Measurements from ENCODE around the gene ESAM. TPM values are rescaled to one million over a fixed set of nuclear protein-coding genes. Genes with fewer than 3 reads are reported as not detected.

The ESAM gene
- total RNA-seq, 1 donor from 2014 or later = 490 TPM

GRCh38 chr11:124749912-124750311 lies 12.2 kb downstream of the ESAM start:
- Mint-ChIP-seq H3K27me3 (ENCODE audit: unreplicated experiment) (peaks cover 33% of the 10 kb centered on the region), H3K4me3 (ENCODE audit: unreplicated experiment) (no peak overlapping the region), H3K27ac (ENCODE audit: unreplicated experiment) (peak overlapping the region; percentile 57)

DNA sequence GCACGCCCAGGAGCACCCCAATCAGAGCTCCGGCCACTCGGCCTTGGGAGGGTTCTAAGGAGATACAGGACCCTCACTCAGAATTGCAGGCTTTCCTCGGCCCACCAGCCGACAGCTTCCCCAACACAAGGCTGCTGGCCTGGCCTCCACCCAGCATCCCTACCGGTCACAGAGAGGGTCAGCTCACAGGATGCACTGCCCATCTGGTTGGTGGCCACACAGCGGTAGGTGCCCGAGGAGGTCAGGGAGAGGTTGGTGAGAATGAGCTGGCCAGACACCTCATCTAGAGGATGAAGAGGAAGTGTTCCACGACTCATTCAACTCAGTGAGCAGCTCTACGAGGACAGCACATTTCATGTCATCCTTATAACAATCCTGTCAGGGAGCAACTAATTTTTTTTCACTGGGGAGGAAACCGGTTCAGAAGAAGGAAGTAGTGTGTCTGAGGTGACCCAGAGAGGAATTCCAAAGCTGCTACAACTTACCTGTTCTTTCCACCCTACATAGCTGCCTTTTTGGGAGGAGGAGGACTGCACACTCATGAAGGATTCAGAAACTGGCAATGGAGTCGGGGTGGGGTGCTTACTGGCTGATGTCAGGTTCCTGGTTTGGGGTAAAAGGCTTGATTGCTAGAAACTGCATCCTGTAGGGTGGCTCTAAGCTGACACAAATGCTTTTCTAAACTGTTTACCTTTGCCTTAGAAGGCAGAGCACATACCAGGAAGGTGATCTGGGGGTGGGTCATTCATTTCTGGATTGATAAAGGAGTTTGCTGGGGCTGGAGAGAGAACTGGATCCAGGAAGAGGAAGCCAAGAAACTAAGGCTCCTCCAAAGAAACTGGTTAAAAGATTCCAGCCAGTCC lies 13.4 kb downstream of the ESAM start:
- TF ChIP-seq, protein P1, sequence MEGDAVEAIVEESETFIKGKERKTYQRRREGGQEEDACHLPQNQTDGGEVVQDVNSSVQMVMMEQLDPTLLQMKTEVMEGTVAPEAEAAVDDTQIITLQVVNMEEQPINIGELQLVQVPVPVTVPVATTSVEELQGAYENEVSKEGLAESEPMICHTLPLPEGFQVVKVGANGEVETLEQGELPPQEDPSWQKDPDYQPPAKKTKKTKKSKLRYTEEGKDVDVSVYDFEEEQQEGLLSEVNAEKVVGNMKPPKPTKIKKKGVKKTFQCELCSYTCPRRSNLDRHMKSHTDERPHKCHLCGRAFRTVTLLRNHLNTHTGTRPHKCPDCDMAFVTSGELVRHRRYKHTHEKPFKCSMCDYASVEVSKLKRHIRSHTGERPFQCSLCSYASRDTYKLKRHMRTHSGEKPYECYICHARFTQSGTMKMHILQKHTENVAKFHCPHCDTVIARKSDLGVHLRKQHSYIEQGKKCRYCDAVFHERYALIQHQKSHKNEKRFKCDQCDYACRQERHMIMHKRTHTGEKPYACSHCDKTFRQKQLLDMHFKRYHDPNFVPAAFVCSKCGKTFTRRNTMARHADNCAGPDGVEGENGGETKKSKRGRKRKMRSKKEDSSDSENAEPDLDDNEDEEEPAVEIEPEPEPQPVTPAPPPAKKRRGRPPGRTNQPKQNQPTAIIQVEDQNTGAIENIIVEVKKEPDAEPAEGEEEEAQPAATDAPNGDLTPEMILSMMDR (IDR thresholded peaks at IDR 0.05; ENCODE audit: unreplicated experiment) = no peak

More at GRCh38 chr11:124749912-124750311, 12.2 kb downstream of the ESAM start:
- Mint-ChIP-seq H3K9me3 (ENCODE audit: unreplicated experiment) (peaks cover 4% of the 10 kb centered on the region), H3K36me3 (ENCODE audit: low read depth, unreplicated experiment) (peaks cover 39% of the 10 kb centered on the region), H3K4me1 (ENCODE audit: unreplicated experiment) (peaks cover 81% of the 10 kb centered on the region)
- no peak for DNase-seq (ENCODE audit: low spot score)
- TF ChIP-seq, protein P1 (IDR thresholded peaks at IDR 0.05; ENCODE audit: unreplicated experiment) = no peak

GRCh38 chr11:124748100-124748418 lies 14.0 kb downstream of the ESAM start:
- H3K4me3 Mint-ChIP-seq (ENCODE audit: unreplicated experiment) = peak overlapping the region; percentile 62
- H3K4me1 Mint-ChIP-seq (ENCODE audit: unreplicated experiment) = peaks cover 65% of the 10 kb centered on the region
- peaks cover 39% of the 10 kb centered on the region for H3K27me3 Mint-ChIP-seq (ENCODE audit: unreplicated experiment)
- no peak for DNase-seq (ENCODE audit: low spot score)
- peaks cover 20% of the 10 kb centered on the region for H3K36me3 Mint-ChIP-seq (ENCODE audit: low read depth, unreplicated experiment)
- H3K27ac Mint-ChIP-seq (ENCODE audit: unreplicated experiment) = peak overlapping the region; percentile 94
- peaks cover 5% of the 10 kb centered on the region for H3K9me3 Mint-ChIP-seq (ENCODE audit: unreplicated experiment)
- TF ChIP-seq, protein P1 (IDR thresholded peaks at IDR 0.05; ENCODE audit: unreplicated experiment) = no peak

More for the DNA sequence above, 13.4 kb downstream of the ESAM start:
- Mint-ChIP-seq H3K27me3 (ENCODE audit: unreplicated experiment) (peaks cover 40% of the 10 kb centered on the region), H3K36me3 (ENCODE audit: low read depth, unreplicated experiment) (peaks cover 27% of the 10 kb centered on the region), H3K4me3 (ENCODE audit: unreplicated experiment) (peak overlapping the region; percentile 56), H3K27ac (ENCODE audit: unreplicated experiment) (peak overlapping the region; percentile 94), H3K4me1 (ENCODE audit: unreplicated experiment) (peaks cover 72% of the 10 kb centered on the region), H3K9me3 (ENCODE audit: unreplicated experiment) (peaks cover 5% of the 10 kb centered on the region)
- DNase-seq (ENCODE audit: low spot score) = no peak

DNA sequence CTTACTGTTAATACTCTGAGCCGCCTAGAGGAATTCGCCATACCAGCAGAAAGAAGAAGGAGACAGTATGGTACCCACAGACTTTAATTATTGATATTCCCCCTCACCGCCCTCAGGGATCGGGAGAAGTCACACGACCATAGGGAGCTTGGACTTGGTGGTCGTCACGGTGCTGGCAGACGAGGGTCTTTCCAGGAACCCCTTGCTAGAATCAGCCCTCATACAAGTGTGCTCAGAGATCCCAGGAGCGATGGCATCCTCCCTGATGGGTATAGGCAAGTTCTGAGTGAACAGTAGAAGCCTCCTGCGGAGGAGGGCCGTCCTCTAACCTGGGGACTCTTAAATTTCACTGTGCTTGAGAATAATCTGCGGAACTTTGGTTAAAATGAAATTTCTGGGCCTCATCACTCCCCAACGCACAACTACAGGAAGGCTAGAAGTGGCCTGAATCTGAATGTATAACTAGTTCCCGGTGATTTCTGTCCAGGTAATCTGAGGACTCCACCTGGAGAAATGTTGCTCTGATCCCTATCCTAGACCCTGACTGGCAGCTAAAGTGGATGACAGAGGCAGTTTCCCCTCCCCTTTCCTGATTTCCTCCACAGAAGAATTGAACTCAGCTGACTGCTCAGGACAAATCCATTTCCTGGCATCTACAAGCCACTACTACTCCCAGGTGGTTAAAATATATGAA lies 14.5 kb downstream of the ESAM start:
- Mint-ChIP-seq H3K9me3 (ENCODE audit: unreplicated experiment) (peaks cover 5% of the 10 kb centered on the region), H3K4me3 (ENCODE audit: unreplicated experiment) (peak overlapping the region; percentile 86), H3K27ac (ENCODE audit: unreplicated experiment) (peak overlapping the region; percentile 94), H3K4me1 (ENCODE audit: unreplicated experiment) (peaks cover 60% of the 10 kb centered on the region), H3K36me3 (ENCODE audit: low read depth, unreplicated experiment) (peaks cover 17% of the 10 kb centered on the region), H3K27me3 (ENCODE audit: unreplicated experiment) (peaks cover 36% of the 10 kb centered on the region)
- no peak for DNase-seq (ENCODE audit: low spot score)
- TF ChIP-seq, protein P1 (IDR thresholded peaks at IDR 0.05; ENCODE audit: unreplicated experiment) = no peak
